Iris pigment epithelial cell (primary cell): ENCODE results near the gene GET4.
"Not testable (repeated sequence)": the region's sequence is repeated elsewhere in the genome, so short reads cannot be mapped to it uniquely, and the experiment has no call there.

Experiments used
- DNase-seq: peaks from one replicate; pipeline ENCODE4 v3.0.0-alpha.2; 2011; ENCODE audit warnings: low read depth

The GET4 gene

DNA sequence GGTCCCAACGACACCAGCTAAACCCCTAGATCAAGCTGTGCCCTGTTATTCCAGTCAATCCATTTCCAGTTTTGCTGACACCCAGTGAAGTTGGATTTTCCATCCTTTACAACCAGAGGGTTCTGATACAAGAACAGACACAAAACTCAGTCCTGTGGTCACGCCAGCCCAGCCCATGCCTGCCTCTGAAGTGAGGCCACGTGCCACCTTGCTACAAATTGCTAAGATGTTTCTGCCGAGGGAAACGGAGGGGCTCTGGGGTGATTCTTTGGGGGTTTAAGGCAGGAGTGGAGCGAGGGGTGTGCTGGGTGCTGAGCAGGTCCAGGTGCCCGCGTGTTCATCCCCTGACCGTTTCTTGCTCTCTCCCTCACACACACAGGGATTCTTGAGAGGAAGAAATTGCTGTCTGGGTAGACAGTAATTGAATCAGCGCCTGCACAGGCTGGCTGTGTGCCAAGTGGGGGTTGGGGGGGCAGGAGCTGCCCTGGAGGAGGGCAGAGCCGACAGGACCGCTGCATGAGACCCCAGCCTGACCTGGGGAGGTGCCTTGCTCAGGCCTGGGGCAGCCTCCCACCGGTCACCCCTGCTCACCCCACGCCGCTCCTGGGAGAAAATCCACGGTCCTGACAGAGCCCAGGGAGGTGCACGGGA lies 40.1 kb downstream of the GET4 start:
- DNase-seq: no peak

DNA sequence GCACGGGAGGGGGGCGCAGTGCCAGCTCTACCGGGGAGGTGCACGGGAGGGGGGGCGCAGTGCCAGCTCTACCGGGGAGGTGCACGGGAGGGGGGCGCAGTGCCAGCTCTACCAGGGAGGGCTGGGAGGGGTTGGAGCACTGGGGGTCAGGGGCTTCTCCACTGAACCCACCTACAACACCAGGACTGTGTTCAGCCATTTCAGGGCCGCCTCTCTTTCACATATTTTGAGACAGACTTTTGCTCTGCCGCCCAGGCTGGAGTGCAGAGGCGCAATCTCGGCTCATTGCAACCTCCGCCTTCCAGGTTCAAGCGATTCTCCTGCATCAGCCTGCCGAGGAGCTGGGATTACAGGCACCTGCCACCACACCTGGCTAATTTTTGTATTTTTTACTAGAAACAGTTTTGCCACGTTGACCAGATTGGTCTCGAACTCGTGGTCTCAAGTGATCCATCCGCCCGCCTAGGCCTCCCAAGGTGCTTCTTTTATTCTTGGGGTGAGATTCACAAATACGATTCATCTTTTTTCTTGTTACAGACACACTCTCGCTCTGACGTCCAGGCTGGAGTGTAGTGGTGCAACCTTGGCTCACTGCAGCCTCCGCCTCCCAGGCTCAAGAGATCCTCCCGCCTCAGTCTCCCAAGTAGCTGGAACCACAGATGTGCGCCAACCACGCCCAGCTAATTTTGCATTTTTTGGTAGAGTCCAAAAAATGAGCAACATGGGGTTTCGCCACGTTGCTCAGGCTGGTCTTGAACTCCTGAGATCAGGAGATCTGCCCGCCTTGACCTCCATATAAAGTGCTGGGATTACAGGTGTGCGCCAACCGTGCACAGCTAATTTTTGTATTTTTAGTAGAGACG lies 41.1 kb downstream of the GET4 start:
- no peak for DNase-seq

DNA sequence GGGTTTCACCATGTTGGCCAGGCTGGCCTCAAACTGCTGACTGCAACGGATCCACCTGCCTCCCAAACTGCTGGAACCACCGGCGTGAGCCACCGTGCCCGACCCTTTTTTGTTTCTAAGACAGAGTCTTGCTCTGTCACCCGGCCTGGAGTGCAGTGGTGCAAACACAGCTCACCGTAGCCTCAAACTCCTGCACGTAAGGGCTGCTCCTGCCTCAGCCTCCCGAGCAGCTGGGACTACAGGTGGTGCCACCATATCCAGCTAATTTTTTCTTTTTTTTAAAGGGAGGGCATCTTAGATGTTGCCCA lies 41.7 kb downstream of the GET4 start:
- no peak for DNase-seq

DNA sequence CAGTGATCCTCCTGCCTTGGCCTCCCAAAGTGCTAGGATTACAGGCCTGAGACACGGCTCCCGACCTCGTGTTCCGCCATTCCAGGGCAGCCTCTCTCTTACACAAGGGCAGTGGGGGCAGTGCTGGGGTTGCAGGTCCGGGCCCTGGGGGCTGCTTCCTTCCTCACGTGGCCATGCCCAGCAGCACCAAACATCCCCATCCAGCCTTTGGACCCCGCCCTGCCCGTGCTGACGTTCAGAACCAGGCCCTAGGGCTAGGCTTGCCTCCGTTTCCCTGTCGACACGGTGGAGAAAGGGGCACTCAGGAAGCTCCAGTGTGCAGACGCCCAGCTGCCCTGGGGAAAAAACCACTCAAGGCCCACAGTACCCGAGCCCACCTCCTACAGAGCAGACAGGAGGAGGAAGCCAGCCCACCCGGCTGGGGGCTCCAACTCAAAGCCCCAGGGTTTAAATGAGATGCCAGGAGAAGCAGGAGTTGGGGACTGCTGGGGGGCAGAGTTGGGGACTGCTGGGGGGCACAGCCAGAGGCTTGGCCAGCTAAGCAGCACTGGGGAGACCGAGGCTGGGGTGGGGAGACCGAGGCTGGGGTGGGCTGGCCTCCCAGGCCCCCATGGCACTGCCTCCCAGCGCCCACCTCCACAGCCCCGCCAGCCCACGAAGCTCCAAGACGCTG lies 42.2 kb downstream of the GET4 start:
- no peak for DNase-seq

DNA sequence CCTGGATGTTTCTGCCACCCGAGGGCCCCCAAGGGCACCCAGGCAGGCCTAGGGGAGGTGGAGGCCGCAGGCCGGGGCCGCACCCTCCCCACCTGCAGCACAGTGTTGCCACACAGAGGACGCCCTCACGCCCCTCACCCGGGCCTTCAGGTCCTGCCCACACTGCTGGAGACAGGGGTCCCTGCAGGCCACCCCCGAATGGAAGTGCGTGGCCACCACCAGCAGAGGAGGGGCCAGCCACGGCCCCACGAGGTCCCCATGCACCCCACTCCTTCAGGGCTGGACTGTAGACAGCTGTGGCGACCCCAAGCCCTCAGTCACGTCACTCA lies 42.7 kb downstream of the GET4 start:
- no peak for DNase-seq

DNA sequence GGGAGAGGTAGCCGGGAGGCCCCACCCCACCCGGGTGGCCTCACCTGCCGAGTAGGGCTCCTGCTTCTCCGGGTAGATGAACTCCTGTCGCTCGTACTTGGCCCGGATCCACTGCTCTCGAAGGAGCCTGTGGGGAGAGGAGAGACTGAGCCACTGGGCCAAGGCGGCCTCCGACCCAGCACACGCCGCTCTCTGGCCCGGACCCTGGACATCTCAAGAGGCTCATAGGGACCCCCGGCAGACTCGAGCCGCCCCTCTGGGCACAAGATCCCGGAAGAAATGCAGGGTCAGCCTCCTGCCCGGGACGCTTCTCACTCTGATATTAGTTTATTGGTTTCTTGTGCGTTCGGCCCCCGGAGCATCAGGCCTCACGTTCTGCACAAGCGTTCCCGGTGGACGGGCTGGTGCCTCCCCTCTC lies 43.6 kb downstream of the GET4 start:
- no peak for DNase-seq

DNA sequence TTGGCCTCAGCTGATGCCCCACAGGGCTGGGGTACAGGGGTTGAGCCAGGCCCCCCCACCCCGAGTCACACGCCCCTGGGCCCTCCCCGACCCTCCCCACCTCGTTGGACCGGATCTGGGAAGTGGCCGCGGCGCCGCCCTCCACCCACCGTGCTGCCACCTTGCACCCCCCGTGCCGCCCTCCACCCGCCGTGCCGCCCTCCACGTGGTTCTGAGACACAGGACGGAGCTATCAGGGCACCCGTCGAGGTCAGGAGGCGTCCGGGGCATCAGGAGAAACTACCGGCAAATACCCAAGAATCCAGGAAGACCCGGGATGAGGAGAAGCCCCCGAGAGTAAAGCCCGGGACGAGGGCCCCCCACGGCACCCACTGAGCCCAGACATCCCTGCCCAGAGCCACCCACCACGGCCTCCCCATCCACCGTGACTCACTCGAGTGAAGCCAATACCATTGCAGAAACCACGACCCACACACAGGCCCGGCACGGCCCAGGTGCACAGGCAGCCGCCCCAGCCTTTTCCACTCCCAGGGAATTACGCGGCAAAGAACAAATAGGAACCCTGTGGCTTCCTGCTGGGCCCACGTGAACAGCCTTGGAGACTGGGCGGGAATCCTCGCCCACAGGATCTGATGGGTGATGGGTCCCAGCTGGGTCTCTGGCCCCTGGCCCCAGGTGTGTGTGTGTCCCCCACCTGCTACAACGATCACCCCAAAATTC lies 44.2 kb downstream of the GET4 start:
- no peak for DNase-seq

DNA sequence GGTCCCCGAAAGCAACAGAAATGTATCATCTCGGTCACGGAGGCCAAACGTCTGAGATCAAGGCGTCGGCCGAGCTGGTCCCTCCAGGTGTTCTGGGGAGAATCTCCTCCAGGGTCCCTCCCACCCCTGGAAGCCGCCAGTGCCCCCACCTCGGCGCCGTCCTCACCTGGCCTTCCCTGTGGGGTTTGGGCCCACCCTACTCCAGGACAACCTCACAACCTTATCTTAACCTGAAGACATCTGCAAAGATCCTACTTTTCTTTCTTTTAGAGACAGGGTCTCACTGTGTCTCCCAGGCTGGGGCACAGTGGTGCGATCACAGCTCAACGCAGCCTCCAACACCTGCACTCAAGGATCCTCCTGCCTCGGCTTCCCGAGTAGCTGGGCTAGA lies 44.7 kb downstream of the GET4 start:
- no peak for DNase-seq

DNA sequence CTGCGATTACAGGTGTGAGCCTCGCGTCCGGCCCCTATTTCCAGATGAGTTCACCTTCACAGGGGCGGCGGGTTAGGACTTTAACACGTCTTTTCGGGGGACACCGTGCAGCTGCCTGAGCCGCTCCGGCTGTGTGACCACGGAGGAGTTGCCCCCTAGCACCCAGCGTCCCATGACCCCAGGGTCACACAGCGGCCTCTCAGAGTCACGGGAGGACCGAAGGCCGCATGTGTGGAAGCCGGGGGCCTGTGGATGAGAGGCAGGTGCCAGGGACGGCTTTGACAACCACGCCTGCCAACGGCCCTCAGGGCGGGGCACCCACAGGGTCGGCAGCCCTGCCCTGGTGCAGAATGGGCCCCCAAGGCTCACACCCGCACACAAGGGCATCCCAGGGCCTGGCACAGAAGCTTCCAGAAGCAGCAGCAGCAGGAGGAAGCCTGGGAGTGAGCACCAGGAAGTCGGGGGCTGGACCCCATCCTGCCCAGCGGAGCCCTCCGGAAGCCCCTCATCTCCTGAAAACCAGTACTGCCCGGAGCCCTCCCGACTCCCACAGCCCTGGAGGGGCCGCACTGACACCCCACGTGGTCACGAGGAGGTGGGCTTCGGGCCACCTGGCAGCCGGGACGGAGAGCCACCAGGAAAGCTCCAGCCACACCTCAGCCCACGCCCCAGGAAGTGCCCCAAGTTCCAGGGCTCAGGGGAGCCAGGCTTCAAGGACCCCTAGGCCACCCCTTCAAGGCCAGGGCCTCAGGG lies 45.4 kb downstream of the GET4 start:
- no peak for DNase-seq

DNA sequence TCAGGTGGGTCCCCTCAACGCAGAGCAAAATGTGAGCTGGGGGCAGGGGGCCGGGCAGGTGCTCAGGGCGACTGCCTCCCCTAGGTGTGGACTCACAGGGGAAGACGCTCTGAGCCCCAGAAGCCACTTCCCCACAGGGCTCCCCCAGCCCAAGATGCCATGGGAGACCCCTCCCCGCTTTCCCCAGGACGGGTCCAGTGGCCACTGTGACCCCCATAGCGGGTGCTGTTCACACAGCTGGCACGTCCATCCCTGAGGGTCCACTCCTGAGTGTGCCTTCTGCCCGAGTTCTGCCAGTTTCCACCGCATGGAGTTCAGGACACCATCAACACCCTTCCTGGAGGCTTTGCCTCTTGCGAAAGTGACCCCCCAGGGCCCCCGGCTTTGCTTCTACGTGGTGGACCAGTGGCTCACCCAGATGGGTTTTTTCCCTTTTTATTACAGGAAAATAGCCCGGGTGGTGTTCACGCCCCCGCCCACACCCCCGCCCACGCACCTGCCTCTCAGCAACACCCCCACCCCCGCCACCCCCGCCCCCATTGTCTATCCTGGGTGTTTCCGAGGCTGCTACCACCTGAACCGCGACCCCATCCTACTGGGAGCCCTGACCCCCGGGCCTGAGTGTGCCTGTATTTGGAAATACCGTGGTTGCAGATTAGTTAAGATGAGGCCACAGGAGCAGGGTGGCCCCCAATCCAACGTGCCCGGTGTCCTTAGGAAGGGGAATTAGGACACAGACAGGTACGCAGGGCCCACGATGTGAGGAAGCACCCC lies 46.2 kb downstream of the GET4 start:
- DNase-seq: no peak

DNA sequence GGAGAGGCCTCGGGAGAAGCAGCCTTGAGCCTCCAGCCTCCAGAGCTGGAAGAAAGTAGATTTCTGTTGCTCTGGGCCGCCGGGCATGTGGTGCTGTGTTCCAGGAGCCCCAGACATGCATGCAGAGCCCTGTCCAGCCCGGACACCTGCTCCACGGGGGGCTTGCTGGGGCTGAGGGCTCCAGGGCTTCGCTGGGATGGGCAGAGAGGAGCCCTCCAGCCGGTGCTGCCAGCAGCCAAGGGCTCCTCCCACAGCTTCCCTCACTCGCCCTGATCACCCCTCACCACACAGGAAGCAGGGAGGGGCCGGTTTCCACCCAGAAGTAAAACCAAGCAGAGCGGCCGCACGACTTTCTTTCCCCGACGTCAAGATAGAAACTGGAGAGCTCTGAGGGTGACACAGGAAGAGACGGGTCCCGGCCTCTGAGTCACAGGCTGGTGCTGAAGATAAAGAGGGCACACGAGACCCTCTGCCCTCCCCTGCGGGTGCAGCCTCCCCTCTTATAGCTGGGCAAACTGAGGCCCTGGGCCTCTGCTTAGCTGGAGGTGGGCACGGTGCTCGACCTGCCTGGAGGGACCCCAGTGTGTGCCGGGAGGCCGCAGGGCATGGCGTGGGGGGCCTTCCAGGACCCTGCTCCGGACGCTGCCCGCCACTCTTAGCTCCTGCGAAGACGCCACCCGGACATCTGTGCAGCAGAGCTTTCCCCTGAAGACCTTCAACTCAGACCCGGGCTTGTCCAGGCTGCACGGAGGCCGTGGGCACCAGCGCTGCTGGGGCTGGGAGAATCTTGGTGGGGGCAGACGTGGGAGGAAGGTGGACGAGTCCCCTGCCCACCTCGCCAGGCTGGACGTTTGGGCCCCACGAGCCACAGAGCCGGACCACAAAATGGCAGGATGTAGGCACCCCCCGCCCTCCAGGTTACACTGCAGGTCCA lies 47.0 kb downstream of the GET4 start:
- DNase-seq: peak; percentile 25

DNA sequence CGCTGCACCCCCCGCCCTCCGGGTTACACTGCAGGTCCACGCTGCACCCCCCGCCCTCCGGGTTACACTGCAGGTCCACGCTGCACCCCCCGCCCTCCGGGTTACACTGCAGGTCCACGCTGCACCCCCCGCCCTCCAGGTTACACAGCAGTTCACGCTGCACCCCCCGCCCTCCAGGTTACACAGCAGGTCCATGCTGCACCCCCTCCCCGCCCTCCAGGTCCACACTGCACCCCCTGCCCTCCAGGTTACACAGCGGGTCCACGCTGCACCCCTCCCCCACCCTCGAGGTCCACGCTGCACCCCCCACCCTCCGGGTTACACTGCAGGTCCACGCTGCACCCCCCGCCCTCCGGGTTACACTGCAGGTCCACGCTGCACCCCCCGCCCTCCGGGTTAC lies 47.7 kb downstream of the GET4 start:
- not testable (repeated sequence) for DNase-seq

DNA sequence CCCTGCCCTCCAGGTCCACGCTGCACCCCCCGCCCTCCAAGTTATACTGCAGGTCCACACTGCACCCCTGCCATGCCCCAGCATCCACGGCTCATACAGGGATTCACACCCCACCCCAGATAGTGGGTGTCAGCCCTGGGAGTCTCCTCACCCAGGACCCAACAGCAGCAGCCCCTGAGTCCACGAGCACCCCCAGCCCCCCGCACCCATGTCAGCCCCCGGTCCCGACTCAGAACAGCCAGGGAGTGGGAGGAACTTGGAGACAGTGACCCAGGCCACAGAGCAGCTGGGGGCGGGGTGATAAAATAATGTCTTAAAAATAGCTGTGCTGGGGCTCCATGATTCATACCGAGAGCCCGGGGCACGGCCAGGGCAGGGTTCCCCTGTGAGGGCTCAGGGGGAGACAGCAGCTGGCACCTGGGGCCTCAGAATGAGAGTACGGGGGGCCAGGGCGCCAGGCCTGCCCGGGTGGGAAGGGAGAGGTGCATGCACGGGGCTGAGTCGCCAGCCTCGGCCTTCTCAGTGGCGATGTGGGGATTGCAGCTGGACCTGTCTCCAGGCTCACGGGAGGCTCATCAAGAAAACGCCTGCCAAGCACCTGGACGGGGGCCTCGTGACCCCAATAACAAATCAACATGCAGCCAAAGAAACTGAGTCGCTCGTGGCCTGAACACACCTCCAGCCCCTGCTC lies 48.3 kb downstream of the GET4 start:
- DNase-seq: no peak

DNA sequence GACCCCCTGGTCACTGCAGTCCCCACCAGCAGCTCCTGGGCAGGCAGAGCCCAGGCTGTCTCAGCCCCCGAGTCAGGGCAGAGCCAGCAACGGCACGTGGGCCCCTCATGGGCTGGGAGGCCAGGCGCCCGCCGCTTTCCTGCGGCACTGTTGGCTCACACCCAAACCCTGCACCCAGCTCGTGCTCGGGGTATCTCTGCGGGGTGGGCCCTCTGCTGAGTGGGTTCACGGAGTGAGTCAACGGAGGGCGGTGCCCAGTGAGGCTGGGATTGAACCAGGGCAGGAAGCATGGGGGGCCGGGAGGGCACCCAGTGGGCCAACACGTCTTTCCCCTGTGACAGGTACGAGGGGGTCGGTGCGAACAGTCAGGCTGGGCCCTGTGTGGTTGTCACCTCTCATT lies 49.2 kb downstream of the GET4 start:
- DNase-seq: no peak

DNA sequence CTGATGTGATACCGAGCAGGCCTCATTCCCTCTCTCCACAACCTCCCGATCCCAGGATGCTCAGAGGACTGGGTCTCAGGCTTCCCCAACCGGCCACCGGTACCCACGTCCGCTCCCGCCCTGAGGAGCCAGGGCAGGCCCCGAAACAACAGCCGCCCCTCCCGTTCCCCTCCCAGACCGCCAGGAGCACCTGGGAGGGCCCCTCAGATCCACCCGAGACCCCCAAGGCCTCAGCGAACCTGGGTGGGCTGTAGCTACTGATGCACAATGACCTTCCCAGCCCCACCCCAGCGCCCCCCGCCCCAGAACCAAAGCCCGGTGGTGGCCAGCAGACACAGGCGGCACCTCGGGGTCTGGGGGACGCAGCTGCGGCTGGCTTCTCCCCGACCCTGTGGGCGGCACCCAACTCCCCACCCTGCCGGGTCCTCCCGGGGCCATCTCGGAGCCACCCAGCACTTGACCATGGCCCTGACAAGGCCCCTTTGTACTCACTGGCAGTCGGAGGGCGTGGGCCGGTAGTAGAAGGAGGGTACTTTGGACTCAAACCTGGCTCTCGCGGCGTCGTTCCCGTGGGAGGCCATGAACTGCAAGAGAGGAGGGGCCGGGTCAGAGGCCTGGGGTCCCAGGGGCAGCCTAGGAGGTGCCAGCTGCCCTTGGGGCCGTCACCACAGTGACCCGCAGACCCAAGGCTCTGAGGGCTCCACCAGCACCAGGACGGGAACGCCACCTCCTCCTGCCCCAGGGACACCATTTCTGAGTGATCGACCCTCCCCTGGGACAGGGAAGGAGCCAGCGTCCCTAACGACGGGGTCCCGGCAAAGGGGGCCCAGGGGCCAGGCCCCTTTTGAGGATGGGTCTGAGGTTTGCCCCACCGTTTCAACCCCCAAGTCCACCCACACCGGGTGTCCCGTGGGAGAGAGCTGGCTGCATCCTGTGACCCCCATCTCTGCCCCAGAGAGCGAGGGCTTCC lies 50.0 kb downstream of the GET4 start:
- no peak for DNase-seq

DNA sequence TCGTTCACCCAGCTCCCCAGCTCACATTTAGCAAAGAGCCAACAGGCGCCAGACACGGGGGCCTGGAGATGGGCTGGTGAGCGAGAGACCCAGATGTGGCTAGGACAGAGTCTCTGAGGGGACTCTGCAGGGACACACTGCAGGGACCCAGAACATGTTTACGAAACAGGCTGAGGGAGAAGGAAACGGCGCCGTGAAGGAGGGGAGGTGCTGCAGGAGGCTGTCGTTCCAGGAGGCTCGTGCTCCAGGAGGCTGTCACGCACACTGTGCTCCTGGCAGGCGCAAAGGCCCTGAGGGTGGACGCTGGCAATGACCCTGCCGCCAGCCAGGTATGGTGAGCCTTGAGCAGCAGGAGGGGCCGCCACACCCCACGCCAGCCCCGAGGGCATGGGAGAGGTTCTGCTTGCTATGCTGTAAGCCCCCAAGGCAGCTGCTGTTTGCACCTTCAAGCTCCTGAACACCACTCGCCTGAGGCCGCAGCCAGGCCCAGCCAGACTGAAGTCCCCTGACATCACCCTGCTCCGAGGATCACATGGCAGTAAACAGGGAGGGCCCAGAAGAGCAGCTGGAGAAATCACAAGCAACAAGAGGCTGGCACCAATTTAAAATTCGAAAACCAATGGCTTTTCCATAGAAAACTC lies 50.8 kb downstream of the GET4 start:
- no peak for DNase-seq

DNA sequence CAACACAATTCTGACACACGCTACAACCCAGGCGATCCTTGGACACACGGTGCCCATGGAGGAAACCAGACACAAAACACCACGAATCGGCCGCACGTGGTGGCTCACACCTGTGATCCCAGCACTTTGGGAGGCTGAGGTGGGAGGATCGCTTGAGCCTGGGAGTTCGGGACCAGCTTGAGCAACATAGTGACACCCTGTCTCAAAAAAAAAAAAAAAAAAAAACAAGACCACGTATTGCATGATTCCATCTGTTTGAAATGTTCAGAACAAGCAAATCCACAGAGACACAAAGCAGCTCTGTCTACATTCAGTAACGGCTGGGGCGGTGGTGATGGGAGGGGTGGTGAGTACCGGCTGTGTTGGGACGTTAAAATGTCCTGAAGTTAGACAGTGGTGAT lies 53.0 kb downstream of the GET4 start:
- DNase-seq: no peak
